IPS DF 19.7 (cell line): ENCODE results near the gene ZNF667.
A peak's percentile ranks its signal among the peaks of the same experiment; 100 is the strongest.

Source experiments
- DNase-seq: peaks from one replicate; pipeline ENCODE4 v3.0.0-alpha.2; 2013; ENCODE audit warnings: low read depth, low spot score

ZNF667 gene

DNA sequence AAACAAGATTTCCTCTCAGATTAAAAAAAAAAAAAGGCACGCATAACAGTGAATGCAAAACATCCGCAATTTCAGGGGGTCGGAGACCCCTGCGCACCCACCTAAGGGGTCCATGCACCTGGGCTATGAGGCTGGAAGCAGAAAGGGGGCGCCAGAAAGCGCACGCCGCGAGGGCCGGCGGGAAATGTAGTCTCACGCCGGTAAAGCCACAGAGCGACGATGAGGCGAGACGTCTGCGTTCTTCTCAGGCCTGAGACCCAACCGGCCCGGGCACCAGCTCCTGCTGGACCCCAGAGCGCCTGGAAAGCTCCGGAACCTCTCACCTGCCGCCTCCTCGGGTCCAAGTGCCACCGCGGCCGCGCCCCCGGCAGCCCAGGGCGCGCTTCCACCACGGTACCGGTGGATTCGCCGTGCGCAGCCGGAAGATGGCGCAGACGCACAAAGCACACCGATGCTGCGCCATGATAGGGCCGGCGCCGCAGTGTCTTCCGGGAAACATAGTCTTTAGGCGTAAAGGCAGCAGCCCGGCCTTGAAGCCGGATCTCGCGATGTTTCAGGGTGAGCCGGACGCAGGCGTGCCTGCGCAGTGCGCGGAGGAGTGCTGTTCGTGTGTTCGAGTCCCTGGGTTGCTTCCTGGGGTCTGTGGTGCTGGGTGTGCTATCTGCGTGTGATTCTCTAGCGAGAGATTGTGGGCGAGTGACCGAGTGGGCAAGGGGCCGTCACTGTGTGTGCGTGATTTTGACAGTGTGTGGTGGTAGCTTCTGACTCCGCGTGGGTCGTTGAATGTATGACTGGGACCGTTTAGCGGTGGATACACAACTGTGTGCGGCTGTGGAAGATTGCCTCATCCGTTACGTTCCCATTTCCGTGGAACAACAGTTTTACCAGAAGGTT is 83.8 kb downstream of the ZNF667 start, which contains the start of gene ZNF582:
Gene ZNF582 (minus strand): TSS at position 416 of the 894 bp plus-strand sequence. CDS start 1,782 bp downstream, outside the sequence.
- peak; percentile 90 for DNase-seq
